GM18499 (cell line): ENCODE results near the gene DDX47.

Experiments
- ATAC-seq: cut with Tn5 transposase; IDR thresholded peaks from one replicate; pipeline ENCODE4 v1.9.1; 2021; ENCODE audit warnings: moderate number of reproducible peaks; ENCODE audit not compliant: insufficient read depth, unreplicated experiment

The DDX47 gene

DNA sequence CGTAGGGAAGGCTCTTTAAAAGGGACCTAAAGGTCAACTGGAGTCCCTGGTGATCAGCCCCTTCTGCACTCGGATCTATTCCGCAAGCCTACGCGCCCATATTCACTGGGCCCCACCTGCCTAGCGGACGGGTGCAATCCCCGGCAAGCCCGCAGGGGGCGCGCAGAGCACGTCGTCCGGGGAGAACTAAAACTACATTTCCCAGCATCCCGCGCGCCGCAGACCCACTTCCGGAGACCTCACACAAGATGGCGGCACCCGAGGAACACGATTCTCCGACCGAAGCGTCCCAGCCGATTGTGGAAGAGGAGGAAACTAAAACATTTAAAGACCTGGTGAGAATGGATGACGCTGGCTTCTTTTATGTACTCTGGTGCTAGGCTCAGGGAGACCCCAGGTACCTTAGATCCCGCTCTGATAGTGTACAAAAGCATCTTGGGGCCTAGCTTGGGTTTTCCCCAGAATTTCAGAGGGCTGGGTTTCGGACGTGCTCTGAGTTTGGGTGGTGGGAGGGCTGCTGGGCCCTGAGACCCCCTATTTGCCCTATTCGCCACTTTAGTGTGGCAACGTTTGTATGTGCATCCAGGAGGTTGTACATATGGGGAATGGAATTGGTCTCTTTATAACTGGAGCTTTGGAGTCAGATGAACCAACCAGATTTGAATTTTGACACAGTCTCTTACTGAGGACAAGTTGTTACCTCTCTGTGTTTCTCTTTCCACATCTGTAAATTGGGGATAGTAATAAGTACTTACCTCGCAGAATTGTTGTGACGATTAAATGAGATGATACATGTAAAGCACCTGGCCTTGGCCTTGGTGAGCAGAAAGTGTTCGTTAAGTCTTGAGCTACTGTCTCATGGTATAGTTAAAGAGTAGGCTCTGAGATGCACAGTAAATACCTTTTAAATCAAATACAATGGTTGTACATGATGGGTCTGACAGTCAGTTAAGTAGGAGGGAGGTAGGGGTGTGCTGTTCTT lies at the start of gene DDX47:
Gene DDX47, plus strand, starts transcription at position 227 of the 982 bp plus-strand sequence. Its CDS starts 22 bp downstream, at position 249.
- ATAC-seq, result peak; percentile 47

DNA sequence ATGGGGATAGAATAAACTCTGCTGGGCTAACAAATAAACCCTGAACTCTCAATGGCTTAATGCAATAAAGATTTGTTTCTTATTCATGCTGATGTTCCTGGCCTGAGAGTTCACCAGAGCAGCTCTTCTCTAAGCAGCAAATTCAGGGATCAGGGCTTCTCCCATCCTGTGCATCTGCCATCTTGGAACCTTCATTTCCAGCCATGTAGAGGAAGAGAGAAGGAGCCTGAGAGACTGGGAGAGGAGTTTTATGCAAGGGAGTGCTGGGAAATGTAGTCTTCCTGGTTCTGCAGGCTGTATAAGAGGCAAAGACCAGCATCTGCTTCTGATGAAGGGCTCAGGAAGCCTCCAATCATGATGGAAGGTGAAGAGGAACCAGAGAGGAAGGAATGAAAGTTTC lies 48.3 kb upstream of the DDX47 start:
- ATAC-seq, result no peak

DNA sequence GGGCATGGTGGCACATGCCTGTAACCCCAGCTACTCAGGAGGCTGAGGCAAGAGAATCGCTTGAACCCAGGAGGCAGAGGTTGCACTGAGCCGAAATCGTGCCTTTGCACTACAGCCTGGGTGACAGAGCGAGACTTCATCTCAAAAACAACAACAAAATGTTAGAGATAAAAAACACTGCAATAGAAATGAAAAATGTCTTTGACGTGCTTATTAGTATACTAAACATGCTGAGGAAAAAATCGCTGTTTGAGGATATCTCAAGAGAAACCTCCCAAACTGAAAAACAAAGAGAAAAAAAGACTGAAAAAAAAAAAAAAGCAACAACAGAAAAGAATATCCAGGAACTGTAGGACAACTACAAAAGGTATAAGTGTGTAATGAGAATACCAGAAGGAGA lies 42.9 kb upstream of the DDX47 start:
- no peak for ATAC-seq

DNA sequence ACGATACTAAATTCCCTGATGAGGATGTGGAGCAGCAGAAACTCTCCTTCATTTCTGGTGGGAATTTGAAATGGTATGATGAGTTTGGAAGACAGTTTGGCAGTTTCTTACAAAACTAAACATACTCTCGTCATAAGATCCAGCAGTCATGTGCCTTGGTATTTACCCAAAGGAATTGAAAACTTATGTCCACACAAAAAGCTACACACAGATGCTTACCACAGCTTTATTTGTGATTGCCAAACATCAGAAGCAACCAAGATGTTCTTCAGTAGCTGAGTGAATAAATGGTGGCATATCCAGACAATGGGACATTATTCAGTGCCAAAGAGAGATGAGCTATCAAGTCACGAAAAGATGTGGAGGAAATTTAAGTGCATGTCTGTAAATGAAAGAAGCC lies 38.4 kb upstream of the DDX47 start:
- ATAC-seq, result no peak

DNA sequence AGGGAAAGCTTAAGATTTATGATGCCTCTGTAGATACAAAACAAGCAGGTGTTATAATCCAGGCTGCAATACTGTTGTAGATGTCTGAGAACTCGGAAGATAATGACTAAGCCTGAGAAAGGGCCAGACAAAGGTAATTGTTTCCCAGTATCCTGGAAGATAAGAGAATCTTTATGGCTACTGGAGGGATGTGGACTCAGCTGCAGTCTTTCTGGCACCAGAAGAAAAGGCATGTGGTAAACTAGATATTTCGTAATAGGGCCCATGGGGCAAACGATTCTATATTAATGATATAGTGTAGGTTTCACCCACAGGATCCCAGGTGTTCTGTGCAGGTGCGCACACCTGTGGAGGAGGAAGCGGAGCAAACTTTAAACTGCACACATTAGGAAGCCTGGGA lies 36.9 kb upstream of the DDX47 start:
- ATAC-seq, result no peak

DNA sequence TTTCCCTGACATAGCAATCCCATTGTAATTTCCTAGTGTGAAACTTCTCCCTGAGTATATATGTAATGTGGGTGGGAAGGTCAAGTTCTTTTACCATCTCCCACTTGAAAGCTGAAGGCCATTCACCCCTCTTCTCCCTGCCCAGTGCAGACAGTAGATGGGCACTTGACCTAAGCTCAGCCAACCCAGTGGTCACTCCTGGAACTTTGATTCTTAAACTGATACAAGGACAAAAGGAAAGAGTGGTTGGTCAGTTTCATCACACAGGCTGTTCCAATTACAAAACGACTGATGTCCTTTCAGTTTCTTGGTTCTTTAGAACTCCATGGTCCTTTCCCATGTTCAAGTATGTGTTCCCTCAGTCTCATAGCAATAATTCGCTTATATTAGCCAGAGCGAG lies 36.1 kb upstream of the DDX47 start:
- no peak for ATAC-seq

DNA sequence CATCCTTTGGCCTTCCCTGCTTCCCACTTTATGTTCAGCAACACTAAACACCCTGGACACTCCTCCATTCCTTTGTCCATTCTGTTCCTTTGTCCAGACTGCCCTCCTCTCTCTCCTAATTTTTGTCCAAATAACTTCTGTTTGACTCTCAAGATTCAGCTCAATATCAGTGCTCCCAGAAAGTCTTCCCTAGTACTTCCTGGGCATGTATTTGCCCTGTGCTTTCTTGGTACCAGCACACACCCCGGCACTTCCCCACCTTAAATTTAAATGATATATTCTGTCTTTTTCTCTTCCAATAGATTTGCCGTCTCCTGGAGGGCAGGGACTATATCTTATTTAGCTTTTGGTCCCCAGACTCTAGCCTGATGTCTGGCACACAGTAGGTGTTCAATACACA lies 34.1 kb upstream of the DDX47 start:
- no peak for ATAC-seq

DNA sequence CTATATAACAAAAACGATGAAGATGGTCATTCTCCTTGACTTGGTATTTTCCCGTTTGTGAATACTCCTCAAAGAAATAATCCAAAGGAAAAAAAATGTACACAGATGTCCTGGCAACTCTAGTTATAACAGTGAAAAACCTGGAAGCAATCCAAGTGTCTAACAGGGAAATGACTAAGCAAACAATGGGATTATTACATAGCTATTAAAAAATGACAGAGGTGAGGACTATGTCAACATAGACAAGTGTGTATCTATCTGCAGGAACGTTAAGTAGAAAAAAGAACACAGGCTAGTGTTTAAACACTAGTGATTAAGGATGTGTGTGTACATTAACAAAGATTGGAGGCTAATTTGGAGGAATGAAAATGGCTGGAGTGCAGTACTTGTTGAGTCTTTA lies 33.6 kb upstream of the DDX47 start:
- ATAC-seq, result no peak

DNA sequence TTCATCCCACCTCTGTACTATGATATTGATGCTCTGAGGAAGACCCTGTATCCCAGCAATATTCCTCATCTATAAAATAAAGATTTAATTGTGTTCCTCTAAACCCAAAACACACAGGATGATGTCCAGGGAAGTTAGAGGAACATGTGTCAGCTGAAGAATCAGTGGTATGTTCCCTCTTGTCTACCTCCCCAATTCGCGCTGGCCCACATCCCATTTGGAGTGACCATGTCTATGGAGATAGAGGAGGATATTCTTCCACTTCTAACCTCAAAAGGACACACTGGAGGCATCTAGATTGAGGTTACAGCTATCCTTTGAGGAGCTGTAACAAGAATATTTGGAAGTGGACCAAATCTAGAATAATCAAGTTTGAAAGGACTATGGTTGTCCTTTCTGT lies 29.0 kb upstream of the DDX47 start:
- no peak for ATAC-seq

DNA sequence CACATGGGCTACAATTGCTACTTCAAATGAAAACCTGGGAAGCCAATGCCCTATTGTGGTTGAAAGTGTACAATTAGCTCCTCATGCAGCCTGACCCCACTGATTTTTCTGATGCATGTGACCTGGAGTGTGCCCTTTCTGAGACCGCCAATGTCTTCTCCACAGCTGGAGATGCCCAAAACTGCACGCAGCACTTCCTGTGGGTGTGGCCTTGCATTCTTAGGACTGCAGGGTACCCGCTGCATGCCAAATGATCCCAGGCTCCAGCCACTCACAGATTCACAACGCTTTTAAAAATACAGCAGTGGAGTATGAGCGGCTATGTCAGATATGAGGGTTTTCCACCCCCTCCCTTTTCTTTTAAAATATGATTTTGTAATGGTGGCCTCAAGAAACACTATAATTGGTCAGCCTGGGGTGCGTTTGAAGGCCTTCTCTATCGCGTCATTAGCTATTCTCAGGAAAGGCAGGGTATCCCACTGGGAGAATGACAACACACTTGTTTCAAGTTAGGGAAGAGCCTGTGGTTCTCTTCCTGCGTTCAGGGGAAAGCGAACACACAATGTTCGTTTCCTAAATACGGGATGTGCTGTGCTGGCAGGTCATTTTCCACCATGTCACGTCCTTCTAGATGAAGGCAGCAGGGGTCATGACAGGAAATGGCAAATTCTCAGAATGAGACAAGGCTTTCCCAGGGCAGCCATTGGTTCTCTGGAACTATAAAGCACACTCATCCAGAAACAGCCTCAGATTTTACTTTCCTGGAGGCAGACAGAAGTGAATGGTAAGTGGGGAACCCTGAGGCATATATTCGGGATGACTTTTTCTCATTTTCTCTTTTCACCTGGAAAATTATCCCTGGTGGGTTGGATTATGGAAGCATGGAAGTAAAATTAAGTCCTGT lies 28.0 kb upstream of the DDX47 start, which contains the start of gene APOLD1:
Gene APOLD1, plus strand, starts transcription at position 749 of the 904 bp plus-strand sequence. Its CDS starts 33 bp downstream, at position 782.
- no peak for ATAC-seq

DNA sequence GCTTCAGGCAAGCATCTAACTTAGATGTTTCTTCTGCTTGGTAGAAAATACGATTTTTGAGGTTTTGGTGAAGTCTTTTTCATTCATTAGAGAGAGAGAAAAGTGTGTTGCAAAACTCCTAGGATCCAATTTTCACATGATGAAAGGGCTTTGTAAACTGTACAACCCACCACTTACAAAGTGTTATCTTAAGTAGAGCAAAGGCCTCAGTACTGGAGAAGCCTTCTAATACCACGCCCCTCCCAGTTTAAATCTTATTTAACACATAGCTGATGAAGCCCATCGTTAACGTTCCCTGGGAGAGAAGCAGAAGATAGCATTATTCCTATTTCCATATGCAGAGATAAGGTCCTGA lies 26.8 kb upstream of the DDX47 start:
- ATAC-seq, result no peak

DNA sequence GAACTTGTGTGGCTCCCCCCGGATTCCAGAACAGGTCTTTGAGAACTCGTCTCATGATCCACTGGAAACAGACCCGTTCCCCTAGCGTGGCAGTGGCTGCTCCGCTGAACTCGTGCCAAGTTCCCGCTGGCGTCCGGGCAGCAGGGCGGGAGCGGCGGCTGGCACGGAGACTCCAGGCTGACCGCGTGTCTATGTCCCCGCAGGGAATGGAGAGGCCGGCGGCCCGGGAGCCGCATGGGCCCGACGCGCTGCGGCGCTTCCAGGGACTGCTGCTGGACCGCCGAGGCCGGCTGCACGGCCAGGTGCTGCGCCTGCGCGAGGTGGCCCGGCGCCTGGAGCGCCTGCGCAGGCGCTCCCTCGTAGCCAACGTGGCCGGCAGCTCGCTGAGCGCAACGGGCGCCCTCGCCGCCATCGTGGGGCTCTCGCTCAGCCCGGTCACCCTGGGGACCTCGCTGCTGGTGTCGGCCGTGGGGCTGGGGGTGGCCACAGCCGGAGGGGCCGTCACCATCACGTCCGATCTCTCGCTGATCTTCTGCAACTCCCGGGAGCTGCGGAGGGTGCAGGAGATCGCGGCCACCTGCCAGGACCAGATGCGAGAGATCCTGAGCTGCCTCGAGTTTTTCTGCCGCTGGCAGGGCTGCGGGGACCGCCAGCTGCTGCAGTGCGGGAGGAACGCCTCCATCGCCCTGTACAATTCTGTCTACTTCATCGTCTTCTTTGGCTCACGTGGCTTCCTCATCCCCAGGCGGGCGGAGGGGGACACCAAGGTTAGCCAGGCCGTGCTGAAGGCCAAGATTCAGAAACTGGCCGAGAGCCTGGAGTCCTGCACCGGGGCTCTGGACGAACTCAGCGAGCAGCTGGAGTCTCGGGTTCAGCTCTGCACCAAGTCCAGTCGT lies 26.2 kb upstream of the DDX47 start:
- ATAC-seq, result no peak

DNA sequence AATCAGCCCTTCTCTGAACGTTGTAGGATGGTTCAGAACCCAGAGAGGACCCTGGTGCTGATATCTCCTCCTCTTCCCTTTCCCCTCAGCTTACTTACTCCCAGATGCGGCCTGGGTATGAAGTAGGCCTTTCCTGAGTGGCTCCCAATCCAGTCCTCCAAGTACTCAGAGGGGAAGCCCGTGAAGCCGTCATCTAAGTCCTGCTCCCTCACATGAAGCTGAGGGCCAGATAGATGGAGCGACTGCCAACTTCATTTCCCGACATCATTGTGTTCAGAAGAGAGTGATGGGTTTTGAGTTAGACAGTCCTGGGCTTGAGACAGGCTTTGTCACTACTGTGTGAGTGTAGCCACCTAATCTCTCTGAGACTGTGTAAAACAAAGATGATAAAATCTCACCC lies 25.0 kb upstream of the DDX47 start:
- no peak for ATAC-seq

DNA sequence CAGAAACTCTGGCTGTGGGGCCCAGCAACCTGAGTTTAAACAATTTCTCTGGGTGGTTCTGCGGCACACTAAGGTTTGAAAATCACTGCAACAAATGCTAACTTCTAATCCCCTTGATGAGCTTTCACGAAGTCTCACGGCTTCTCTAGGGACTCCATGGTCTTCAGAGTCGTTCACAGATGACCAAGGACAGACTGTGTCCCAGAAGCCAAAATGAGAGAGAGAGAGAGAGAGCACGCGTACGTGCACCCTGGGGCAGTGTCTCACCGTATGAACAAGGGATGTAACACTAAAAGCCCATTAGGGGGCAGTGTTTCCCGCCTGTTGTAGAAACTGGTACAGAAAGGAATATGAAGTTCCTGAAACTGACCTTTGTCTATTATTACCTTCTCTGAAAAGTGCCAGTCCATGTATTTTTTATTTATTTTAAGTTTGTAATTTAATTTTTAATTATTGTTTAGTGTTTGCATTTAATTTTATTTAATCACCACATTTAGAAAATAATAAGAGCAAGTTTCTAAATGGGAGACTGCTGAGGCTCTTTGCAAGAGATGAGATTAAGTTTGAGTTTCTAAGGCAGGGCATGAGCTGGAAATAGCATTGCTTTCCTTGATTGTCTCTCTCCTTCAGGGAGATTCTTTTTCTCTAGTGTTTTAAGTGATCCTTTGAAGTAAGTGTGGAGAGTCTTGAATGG lies 24.3 kb upstream of the DDX47 start:
- peak; percentile 54 for ATAC-seq

DNA sequence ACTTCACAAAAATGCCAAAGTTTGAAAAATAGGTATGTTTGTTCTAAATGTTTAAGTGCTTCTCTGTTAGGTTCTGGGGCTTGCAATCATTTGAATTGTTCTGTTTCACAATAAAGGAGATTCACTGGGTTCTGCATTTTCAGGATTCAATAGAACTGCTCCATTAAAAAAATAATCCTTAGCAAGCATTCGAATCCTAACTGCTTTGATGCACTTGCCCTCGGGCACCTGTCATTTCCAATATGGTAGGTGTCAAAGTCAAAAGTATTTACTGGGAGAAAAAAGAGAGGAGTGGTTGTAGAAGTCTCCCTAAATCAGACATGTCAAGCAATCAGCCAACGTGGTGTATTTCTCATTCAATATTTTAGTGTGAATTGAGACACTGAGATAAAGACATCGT lies 22.2 kb upstream of the DDX47 start:
- no peak for ATAC-seq

DNA sequence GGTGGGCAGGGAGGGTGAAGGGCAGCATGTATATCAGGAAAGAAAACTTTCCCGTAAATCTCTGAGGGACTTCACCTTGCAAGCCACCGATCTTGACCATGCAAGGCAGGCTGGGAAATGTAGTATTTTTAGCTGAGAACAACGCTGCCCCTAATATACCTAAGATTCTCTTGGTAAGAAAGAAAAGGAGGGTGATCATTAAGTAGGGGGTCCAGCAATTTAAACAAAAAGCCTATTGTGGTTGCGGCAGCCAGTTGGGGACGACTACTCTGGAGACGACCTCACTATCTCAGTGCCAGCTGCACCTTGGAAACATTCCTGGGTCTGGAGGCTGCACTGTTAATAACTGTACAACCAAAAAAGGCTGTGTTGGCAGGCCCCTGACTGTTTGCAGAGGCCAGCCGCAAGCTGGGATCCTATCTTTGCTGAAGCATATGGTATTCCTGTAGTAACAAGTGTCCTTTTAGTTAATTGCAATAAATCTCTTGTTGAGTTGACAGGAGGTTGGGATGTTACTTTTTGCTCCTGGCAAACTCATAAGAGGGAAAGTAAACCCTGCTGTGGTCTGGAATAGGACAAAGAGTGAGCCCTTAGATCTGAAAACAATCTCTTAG lies 21.3 kb upstream of the DDX47 start:
- no peak for ATAC-seq

DNA sequence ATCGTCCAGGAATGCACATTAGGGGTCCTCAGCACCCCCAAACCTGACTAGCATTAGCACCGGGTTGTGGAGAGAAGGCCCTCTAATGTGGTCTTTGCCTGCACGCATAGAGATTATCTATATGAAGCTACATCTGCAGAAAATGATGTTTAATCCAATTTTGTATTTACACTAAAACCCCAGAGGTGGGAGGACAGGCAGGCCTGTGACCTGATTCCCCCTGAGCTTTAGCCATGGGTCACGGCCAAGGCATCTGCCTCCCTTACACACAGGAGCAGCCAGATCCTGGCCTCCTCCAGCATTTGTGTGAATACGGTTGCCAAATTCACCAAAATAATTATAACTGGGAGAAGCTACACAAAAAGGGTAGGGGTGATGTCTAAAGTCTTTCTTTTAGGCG lies 20.7 kb upstream of the DDX47 start:
- ATAC-seq, result no peak

DNA sequence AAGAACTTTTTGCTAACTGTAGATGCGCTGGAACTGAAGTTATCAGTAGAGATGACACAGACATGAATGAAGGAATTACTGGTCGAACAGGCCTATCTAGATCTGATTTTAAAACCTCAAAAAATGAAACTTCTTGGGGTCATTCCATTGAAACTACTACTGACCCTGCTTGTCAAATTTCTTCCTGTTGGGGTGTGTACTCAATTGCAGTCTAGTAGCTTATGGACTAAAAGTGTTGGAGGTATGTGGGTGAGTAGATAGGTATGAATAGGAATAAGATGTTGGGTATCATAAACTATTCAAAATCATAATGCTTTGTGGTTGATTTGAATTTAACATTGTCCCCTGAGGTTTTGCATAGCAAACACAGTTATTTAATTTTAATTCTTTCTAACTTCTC lies 18.5 kb upstream of the DDX47 start:
- no peak for ATAC-seq

DNA sequence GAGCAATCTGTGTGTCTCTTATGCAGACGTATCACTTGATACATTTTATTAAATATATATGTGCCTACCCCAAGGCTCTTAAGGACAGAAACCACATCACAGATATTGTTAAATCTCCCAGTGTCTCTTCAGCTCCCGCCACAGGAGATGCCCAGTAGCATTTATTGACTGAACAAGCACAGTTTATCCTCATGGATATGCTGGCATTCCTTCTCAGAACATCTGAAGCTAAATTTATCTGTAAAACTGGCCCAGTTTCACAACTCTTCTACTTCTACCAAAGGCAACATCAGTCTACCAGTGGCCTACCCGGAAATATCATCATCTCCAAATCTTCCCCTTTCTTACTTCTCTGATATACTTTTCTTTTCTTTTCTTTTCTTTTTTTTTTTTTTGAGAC lies 17.0 kb upstream of the DDX47 start:
- ATAC-seq, result no peak
